K562 (cell line): ENCODE measurements around the gene P2RX2. TPM values are rescaled to one million over a fixed set of nuclear protein-coding genes. Genes with fewer than 3 reads are reported as not detected.

Experiments used
- CBX5 ChIP-seq: IDR thresholded peaks from 2 replicates; pipeline ENCODE4 v1.6.1; 2014; ENCODE audit warnings: low read depth, borderline replicate concordance
- ETV6 ChIP-seq, 3 experiments: fragments of 150-350 bp in 1 of 3; sonication (generic) in 1 of 3; formaldehyde crosslinking in 1 of 3; IDR thresholded peaks; 2 replicates each; pipeline versions ENCODE4 v1.6.1 to v1.8.0; 2014 to 2022; ENCODE audit warnings: borderline replicate concordance in 2 of 3, low read depth in 2 of 3, antibody characterized with exemption in 1 of 3, low read length in 1 of 3, mild to moderate bottlenecking in 1 of 3, missing genetic modification reagents in 1 of 3
- HNRNPL ChIP-seq: fragments of 200-400 bp; formaldehyde crosslinking; IDR thresholded peaks from 2 replicates; pipeline ENCODE4 v1.6.1; 2017; ENCODE audit warnings: low read depth, mild to moderate bottlenecking, low read length
- KLF16 ChIP-seq: IDR thresholded peaks from 2 replicates; pipeline ENCODE4 v1.6.1; 2016; ENCODE audit warnings: antibody characterized with exemption
- MECOM ChIP-seq: fragments of 250-450 bp; sonication (Bioruptor Pico); IDR thresholded peaks from 2 replicates; pipeline ENCODE4 v1.8.0; 2022; ENCODE audit warnings: inconsistent platforms
- NR2F6 ChIP-seq: fragments of 450-650 bp; formaldehyde crosslinking; IDR thresholded peaks from 2 replicates; pipeline ENCODE4 v1.4.0; 2020; ENCODE audit warnings: mild to moderate bottlenecking
- NRF1 ChIP-seq, 2 experiments: fragments of 450-650 bp; IDR thresholded peaks in 1 of 2; conservative IDR thresholded peaks in 1 of 2; 2 replicates each; pipeline ENCODE4 v1.6.1; 2014; ENCODE audit warnings: mild to moderate bottlenecking in 2 of 2
- POLR3G ChIP-seq: IDR thresholded peaks from 2 replicates; pipeline ENCODE4 v1.6.1; 2011; ENCODE audit not compliant: insufficient read length, insufficient replicate concordance; ENCODE audit errors: extremely low read depth
- RAD51 ChIP-seq: fragments of 450-650 bp; IDR thresholded peaks from 2 replicates; pipeline ENCODE4 v1.7.1; 2016; ENCODE audit warnings: low read depth, mild to moderate bottlenecking, borderline replicate concordance
- SP1 ChIP-seq: sonication (generic); formaldehyde crosslinking; IDR thresholded peaks from 2 replicates; pipeline ENCODE4 v1.8.1; 2022; ENCODE audit warnings: mild to moderate bottlenecking, missing genetic modification reagents
- SRF ChIP-seq, 2 experiments: fragments of 250-450, 450-650 bp in 1 of 2; sonication (Bioruptor Pico) in 1 of 2; sonication (generic) in 1 of 2; formaldehyde crosslinking; IDR thresholded peaks; 2 replicates each; pipeline versions ENCODE4 v1.5.0 to v1.5.1; 2020 to 2022; ENCODE audit warnings: mild to moderate bottlenecking in 1 of 2, missing genetic modification reagents in 1 of 2
- TOE1 ChIP-seq, 2 experiments: fragments of 450-650 bp in 1 of 2; sonication (generic) in 1 of 2; formaldehyde crosslinking in 1 of 2; IDR thresholded peaks; 2 replicates each; pipeline versions ENCODE4 v1.7.1 to v1.8.0; 2016 to 2022; ENCODE audit warnings: borderline replicate concordance in 2 of 2, mild to moderate bottlenecking in 2 of 2, antibody characterized with exemption in 1 of 2, inconsistent platforms in 1 of 2, low read depth in 1 of 2, missing genetic modification reagents in 1 of 2, moderate library complexity in 1 of 2
- USF1 ChIP-seq: sonication (generic); formaldehyde crosslinking; IDR thresholded peaks from 2 replicates; pipeline ENCODE4 v1.9.0; 2022; ENCODE audit warnings: mild to moderate bottlenecking, missing genetic modification reagents
- ZBTB17 ChIP-seq: fragments of 450-650 bp; formaldehyde crosslinking; IDR thresholded peaks from 2 replicates; pipeline ENCODE4 v1.4.0; 2020; ENCODE audit warnings: mild to moderate bottlenecking
- ZNF280A ChIP-seq: fragments of 450-650 bp; IDR thresholded peaks from 2 replicates; pipeline ENCODE4 v1.6.1; 2018; ENCODE audit warnings: mild to moderate bottlenecking, low read depth; ENCODE audit not compliant: partially characterized antibody
- ZNF589 ChIP-seq: fragments of 200-800 bp; sonication (Bioruptor generic); IDR thresholded peaks from 2 replicates; pipeline ENCODE4 v1.6.1; 2016; ENCODE audit warnings: low read depth, missing genetic modification characterization, missing compliant biosample characterization
- ZNF79 ChIP-seq: fragments of 250-450 bp; sonication (Bioruptor Pico); IDR thresholded peaks from 2 replicates; pipeline ENCODE4 v1.4.0; 2020; ENCODE audit warnings: low read depth, mild to moderate bottlenecking, moderate library complexity
- polyA plus RNA-seq, 8 experiments: library from polyadenylated mRNA; depleted of rRNA in 4 of 8; stranded (reverse) in 5 of 8; unstranded in 3 of 8; fragments of >200 nt; fragmentation: Nextera tagmentation in 2 of 8; fragmentation: Illumina TruSeq in 1 of 8; extraction: Ambion mirVana in 2 of 8; extraction: Trizol in 1 of 8; gene quantifications; 2 replicates each; pipeline versions ENCODE4 v1.2.1 to v1.2.3, GENCODE V29; 2011 to 2014; ENCODE audit warnings: inconsistent platforms in 1 of 8, missing spikeins in 1 of 8
- total RNA-seq, 7 experiments: library from RNA; depleted of rRNA in 6 of 7; stranded (reverse); fragments of >200 nt in 6 of 7; fragmentation: Illumina TruSeq in 2 of 7; extraction: Trizol in 2 of 7; gene quantifications; 2 replicates each; pipeline versions ENCODE4 v1.2.1 to v1.2.3, GENCODE V29; 2011 to 2021; ENCODE audit warnings: low replicate concordance in 1 of 7
- TF ChIP-seq, protein P1 (sequence below): fragments of 450-650 bp; formaldehyde crosslinking; IDR thresholded peaks from 2 replicates; pipeline ENCODE4 v1.4.0; 2020; ENCODE audit warnings: mild to moderate bottlenecking, moderate library complexity
- TF ChIP-seq, protein P2 (sequence below): fragments of 450-650 bp; formaldehyde crosslinking; IDR thresholded peaks from 2 replicates; pipeline ENCODE4 v1.4.0; 2020; ENCODE audit warnings: mild to moderate bottlenecking
- TF ChIP-seq, protein P3 (sequence below): IDR thresholded peaks from 2 replicates; pipeline ENCODE4 v1.6.1; 2012; ENCODE audit warnings: low read depth, low read length, improper control_type of control experiment, borderline replicate concordance

The P2RX2 gene
- total and polyA plus RNA-seq, 9 of the 15 experiments (the other 6 are each of a cell fraction or from before 2014, with no cell fraction given): not detected

- TF ChIP-seq NRF1 (conservative IDR thresholded peaks at IDR 0.05 in 1 of 2, IDR thresholded peaks at IDR 0.05 in 1 of 2): peak; percentile 79 to 84
- peak; percentile 27; the same call in 1 of the 2 replicates for TF ChIP-seq USF1 (CRISPR knock-in tag)
- no peak for TF ChIP-seq TOE1 (IDR thresholded peaks at IDR 0.05; ENCODE audit: borderline replicate concordance)
- TF ChIP-seq TOE1 (CRISPR knock-in tag; IDR thresholded peaks at IDR 0.05; ENCODE audit: borderline replicate concordance, low read depth): no peak
- TF ChIP-seq MECOM: no peak
- no peak for TF ChIP-seq CBX5
- TF ChIP-seq ZNF280A: no peak
- peak; percentile 87 for TF ChIP-seq SP1 (CRISPR knock-in tag)
- no peak for TF ChIP-seq RAD51
- TF ChIP-seq, protein P1, sequence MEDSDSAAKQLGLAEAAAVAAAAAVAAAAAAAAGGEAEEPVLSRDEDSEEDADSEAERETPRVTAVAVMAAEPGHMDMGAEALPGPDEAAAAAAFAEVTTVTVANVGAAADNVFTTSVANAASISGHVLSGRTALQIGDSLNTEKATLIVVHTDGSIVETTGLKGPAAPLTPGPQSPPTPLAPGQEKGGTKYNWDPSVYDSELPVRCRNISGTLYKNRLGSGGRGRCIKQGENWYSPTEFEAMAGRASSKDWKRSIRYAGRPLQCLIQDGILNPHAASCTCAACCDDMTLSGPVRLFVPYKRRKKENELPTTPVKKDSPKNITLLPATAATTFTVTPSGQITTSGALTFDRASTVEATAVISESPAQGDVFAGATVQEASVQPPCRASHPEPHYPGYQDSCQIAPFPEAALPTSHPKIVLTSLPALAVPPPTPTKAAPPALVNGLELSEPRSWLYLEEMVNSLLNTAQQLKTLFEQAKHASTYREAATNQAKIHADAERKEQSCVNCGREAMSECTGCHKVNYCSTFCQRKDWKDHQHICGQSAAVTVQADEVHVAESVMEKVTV (CRISPR knock-in tag): no peak
- TF ChIP-seq, protein P2, sequence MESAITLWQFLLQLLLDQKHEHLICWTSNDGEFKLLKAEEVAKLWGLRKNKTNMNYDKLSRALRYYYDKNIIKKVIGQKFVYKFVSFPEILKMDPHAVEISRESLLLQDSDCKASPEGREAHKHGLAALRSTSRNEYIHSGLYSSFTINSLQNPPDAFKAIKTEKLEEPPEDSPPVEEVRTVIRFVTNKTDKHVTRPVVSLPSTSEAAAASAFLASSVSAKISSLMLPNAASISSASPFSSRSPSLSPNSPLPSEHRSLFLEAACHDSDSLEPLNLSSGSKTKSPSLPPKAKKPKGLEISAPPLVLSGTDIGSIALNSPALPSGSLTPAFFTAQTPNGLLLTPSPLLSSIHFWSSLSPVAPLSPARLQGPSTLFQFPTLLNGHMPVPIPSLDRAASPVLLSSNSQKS (CRISPR knock-in tag): no peak
- TF ChIP-seq NR2F6 (CRISPR knock-in tag): no peak
- no peak for TF ChIP-seq HNRNPL
- no peak for TF ChIP-seq ZNF589 (CRISPR knock-in tag)
- TF ChIP-seq, protein P3, sequence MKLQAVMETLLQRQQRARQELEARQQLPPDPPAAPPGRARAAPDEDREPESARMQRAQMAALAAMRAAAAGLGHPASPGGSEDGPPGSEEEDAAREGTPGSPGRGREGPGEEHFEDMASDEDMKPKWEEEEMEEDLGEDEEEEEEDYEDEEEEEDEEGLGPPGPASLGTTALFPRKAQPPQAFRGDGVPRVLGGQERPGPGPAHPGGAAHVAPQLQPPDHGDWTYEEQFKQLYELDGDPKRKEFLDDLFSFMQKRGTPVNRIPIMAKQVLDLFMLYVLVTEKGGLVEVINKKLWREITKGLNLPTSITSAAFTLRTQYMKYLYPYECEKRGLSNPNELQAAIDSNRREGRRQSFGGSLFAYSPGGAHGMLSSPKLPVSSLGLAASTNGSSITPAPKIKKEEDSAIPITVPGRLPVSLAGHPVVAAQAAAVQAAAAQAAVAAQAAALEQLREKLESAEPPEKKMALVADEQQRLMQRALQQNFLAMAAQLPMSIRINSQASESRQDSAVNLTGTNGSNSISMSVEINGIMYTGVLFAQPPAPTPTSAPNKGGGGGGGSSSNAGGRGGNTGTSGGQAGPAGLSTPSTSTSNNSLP: no peak
- TF ChIP-seq POLR3G: no peak
- no peak for TF ChIP-seq ZNF79 (CRISPR knock-in tag)
- no peak for TF ChIP-seq KLF16
- no peak for TF ChIP-seq SRF (CRISPR knock-in tag; IDR thresholded peaks at IDR 0.05)
- no peak for TF ChIP-seq ETV6 (IDR thresholded peaks at IDR 0.05; ENCODE audit: borderline replicate concordance in 1 of 2, low read depth in 2 of 2, low read length in 1 of 2)
- no peak for TF ChIP-seq ETV6 (CRISPR knock-in tag; IDR thresholded peaks at IDR 0.05; ENCODE audit: borderline replicate concordance)
- TF ChIP-seq ZBTB17 (CRISPR knock-in tag): no peak
Observed at GRCh38 chr12:132593938-132594358, 24.6 kb upstream of the P2RX2 start (continued).
